Heart left ventricle (tissue), 13 donors: ENCODE data around the gene USP25.

Experiments used
- POLR2A ChIP-seq, 2 donors: fragments of 450-650 bp; IDR thresholded peaks; one replicate each; pipeline ENCODE4 v1.6.1; 2017; ENCODE audit warnings: antibody characterized with exemption in 2 of 2, mild to moderate bottlenecking in 2 of 2, moderate library complexity in 2 of 2
- TF ChIP-seq, protein P1 (sequence below), 12 donors: fragments of 200-600 bp; sonication (generic) in 4 of 12; IDR thresholded peaks; one replicate each; pipeline versions ENCODE4 v1.5.0 to v1.8.0; 2018 to 2022; ENCODE audit warnings: antibody characterized with exemption in 12 of 12, mild to moderate bottlenecking in 5 of 12
- donor health status: ischemic (EF 13 %, LVEDD 7.1; RV severe dilation, severe dysfunction).
- donor health status: DM: no; HTN: yes; CAD: no.
- donor health status: DM: no; HTN: no; CAD: no.
- donor health status: ischemic (EF 25% LVEDD 6.9; RV normal size, moderate dysfunction).
- donor health status: ischemic (EF 25% LVEDD 5.7; RV mildly dilated, moderate dysfunction).
- donor health status: ischemic (EF 35%, LVEDD 5.7; RV mildly dilated, moderate dysfunction).
- donor health status: nonischemic (EF 11% LVEDD 7.7; RV severe dilation, severe dysfunction).
- donor health status: DM: yes; HTN: yes; CAD: no.
- donor health status: PGD.
- donor health status: ischemic (EF 29% LVEDD 5.4; RV normal size, mild dysfunction).
- donor health status: nonischemic (EF 23%, LVEDD 6.1; RV moderate dilation, normal function).

DNA sequence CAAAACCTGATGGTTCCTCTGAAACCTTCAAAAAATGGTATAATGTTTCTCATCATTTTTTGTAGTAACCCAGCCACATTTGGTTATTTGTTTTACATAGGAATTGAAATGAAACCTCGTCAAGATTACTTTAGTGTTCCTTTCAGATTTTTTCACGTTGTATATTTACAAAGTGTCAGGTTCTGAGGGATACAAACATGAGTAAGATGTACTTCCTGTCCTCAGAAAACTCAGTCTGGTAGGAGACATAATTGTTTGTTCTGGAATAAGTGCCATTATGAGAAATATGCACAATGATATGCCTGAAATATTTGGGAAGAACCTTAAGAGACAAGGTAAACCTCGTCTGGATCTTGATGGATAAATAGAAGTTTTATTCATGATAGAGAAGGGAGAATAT, 145.5 kb downstream of the USP25 start:
- TF ChIP-seq, protein P1, sequence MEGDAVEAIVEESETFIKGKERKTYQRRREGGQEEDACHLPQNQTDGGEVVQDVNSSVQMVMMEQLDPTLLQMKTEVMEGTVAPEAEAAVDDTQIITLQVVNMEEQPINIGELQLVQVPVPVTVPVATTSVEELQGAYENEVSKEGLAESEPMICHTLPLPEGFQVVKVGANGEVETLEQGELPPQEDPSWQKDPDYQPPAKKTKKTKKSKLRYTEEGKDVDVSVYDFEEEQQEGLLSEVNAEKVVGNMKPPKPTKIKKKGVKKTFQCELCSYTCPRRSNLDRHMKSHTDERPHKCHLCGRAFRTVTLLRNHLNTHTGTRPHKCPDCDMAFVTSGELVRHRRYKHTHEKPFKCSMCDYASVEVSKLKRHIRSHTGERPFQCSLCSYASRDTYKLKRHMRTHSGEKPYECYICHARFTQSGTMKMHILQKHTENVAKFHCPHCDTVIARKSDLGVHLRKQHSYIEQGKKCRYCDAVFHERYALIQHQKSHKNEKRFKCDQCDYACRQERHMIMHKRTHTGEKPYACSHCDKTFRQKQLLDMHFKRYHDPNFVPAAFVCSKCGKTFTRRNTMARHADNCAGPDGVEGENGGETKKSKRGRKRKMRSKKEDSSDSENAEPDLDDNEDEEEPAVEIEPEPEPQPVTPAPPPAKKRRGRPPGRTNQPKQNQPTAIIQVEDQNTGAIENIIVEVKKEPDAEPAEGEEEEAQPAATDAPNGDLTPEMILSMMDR (IDR thresholded peaks at IDR 0.05): no peak
- no peak for TF ChIP-seq POLR2A (IDR thresholded peaks at IDR 0.05)
